ENCODE measurements around the gene PIK3AP1.
"Not testable (repeated sequence)": the region's sequence is repeated elsewhere in the genome, so short reads cannot be mapped to it uniquely, and the experiment has no call there.

PIK3AP1 gene

GRCh38 chr10:96696845-96697425, 23.4 kb downstream of the PIK3AP1 start:
- no peak for DNase-seq

- no peak for DNase-seq
Measured at GRCh38 chr10:96695975-96696634, 24.2 kb downstream of the PIK3AP1 start.

- no peak for DNase-seq
Measured at GRCh38 chr10:96695366-96695765, 24.9 kb downstream of the PIK3AP1 start.

GRCh38 chr10:96693431-96693830, 26.9 kb downstream of the PIK3AP1 start:
- DNase-seq, result no peak

GRCh38 chr10:96692427-96692826, 27.9 kb downstream of the PIK3AP1 start:
- DNase-seq, result no peak

- no peak for DNase-seq
Measured at GRCh38 chr10:96691761-96692160, 28.6 kb downstream of the PIK3AP1 start.

GRCh38 chr10:96690755-96691730, 29.3 kb downstream of the PIK3AP1 start:
- no peak for DNase-seq

- DNase-seq, result no peak
Measured at GRCh38 chr10:96688789-96689188, 31.5 kb downstream of the PIK3AP1 start.

- no peak for DNase-seq
Measured at GRCh38 chr10:96687317-96688012, 32.8 kb downstream of the PIK3AP1 start.

- no peak for DNase-seq
Measured at GRCh38 chr10:96686514-96686913, 33.8 kb downstream of the PIK3AP1 start.

GRCh38 chr10:96685306-96685705, 35.0 kb downstream of the PIK3AP1 start:
- DNase-seq, result no peak

GRCh38 chr10:96684826-96685225, 35.5 kb downstream of the PIK3AP1 start:
- DNase-seq, result no peak

- DNase-seq, result no peak
Measured at GRCh38 chr10:96683710-96684109, 36.6 kb downstream of the PIK3AP1 start.

- DNase-seq, result no peak
Measured at GRCh38 chr10:96683065-96683464, 37.2 kb downstream of the PIK3AP1 start.

- no peak for DNase-seq
Measured at GRCh38 chr10:96681524-96681923, 38.8 kb downstream of the PIK3AP1 start.

GRCh38 chr10:96680463-96680862, 39.9 kb downstream of the PIK3AP1 start:
- DNase-seq, result not testable (repeated sequence)

GRCh38 chr10:96678725-96679124, 41.6 kb downstream of the PIK3AP1 start:
- DNase-seq, result no peak

- no peak for DNase-seq
Measured at GRCh38 chr10:96676272-96677112, 43.8 kb downstream of the PIK3AP1 start.

GRCh38 chr10:96675846-96676245, 44.5 kb downstream of the PIK3AP1 start:
- DNase-seq, result no peak

- DNase-seq, result no peak
Measured at GRCh38 chr10:96673318-96674099, 46.8 kb downstream of the PIK3AP1 start.

GRCh38 chr10:96672481-96673175, 47.7 kb downstream of the PIK3AP1 start:
- no peak for DNase-seq

Data from activated CD4-positive, alpha-beta T cell treated with anti-CD3 and anti-CD28 coated beads for 48 hours (primary cell).